Nucleus accumbens (tissue), 56 donors: ENCODE results near the gene EXOC6.

Source experiments
- DNase-seq, 56 donors: peaks; one replicate each; lab custom pipeline; 2025; lab: John Stamatoyannopoulos, UW

The EXOC6 gene

GRCh38 chr10:93074147-93074596, 225.9 kb downstream of the EXOC6 start:
- no peak for DNase-seq

DNA sequence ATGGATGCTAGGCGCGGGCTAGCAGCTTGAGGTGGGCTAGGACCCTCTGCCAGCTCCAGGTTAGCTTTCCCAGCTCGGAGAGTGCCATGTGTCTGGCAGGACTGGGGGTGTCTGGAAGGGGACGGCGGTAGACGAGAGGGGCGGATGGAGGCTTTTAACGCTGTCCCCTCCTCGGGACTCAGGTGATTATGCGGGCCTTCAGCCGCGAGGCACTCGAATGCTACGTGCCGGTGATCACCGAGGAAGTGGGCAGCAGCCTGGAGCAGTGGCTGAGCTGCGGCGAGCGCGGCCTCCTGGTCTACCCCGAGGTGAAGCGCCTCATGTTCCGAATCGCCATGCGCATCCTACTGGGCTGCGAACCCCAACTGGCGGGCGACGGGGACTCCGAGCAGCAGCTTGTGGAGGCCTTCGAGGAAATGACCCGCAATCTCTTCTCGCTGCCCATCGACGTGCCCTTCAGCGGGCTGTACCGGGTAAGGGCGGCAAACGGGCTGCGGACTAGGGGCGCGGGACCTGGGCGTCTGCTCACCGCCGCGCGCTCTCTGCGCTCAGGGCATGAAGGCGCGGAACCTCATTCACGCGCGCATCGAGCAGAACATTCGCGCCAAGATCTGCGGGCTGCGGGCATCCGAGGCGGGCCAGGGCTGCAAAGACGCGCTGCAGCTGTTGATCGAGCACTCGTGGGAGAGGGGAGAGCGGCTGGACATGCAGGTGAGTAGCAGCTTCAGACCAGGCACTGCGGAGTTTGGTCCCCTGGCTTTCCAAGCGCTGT, 226.5 kb downstream of the EXOC6 start:
- DNase-seq, result no peak

DNA sequence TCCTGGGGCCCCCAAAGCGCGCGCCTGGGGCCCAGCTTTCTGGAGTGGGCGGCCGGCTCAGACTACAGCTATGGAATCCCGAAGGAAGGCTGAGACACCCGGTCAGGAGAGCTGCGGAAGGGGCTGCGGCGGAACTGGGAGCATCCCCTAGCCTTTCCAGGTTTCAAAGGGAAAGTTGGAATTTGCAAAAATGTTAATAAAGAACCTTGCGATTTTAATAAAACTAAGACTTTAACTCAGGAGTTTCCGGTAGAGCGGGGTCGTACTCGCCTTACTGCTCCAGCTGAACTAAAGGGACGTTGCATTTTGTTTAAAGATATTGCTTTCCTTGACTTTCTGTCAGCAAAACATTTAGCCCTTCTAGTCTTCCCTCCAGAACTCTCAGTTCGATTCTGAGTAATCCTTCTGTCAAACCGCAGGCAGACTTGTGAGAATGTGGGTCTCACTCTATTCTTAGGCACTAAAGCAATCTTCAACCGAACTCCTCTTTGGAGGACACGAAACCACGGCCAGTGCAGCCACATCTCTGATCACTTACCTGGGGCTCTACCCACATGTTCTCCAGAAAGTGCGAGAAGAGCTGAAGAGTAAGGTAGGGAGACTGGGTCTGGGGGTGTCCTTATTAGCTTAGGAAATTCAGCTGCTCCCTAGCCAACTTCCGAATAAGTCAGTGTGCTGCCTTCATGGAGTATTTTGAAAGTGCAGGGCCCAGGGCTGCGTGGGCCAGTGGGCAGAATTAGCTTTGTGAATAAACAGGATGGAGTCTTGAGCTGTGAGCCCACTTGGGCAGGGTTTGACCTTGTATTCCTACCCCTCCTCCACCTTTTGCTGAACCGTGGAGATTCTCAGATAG, 227.3 kb downstream of the EXOC6 start:
- DNase-seq, result no peak

DNA sequence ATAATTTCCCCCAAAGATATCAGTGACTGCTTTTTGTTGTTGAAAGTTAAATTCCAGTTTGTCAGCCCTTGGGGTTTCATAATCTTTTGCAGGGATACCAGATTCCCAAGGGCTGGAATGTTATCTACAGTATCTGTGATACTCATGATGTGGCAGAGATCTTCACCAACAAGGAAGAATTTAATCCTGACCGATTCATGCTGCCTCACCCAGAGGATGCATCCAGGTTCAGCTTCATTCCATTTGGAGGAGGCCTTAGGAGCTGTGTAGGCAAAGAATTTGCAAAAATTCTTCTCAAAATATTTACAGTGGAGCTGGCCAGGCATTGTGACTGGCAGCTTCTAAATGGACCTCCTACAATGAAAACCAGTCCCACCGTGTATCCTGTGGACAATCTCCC, 228.6 kb downstream of the EXOC6 start:
- DNase-seq, result no peak

DNA sequence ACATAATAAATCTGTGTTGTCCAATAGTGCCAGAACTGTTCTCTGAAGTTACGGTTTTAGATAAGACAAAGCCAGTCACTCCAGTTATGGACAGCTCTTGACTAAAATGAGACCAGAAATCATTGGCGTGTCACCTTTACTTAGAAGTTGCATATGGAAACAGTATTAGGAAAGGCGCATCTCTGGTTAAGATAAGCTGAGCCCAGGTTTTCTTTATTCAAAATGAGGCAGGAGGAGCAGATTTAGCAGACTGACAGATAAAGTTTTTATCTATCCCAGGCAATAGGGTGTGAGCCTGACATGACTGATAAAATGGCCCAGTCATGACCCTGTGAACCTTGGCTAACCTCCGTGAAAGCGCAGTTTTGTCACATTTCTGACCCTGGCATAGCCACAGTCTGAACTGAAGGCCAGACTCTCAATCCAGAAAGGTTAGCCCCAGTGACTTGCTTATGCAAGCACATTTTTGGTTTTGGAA, 229.6 kb downstream of the EXOC6 start:
- no peak for DNase-seq

DNA sequence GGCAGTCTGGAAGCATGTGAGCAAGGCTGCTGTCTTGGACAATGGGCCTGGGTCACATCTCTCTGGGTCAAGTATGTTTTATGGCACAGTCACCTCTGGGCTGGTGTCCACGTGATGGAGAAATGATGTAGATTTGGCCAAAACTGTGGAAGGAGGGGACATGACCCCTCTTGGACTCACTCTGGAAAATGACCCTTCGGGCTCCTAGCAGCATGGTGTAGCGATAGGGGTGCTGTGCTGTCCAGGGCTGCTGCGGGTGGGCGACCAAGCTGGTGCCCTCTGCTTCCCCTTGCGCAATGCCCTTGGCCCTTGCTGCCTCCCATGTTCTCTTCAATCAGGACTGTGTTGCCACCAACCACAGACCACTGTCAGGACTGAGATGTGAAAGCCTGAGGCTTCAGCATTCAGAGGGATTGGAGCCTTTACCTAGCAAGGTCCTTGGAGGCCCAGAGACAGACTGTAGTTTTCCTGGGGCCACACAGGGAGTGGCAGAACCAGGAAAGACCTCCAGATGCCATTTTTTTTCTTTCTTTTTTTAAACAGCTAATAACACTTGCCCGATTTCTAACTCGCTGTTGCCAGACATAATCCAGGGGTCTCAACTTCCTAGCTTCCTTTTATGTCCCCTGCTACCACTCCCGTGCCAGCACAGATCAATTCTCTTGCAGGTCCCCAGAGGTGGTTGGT, 231.5 kb downstream of the EXOC6 start:
- DNase-seq, result no peak

GRCh38 chr10:93080350-93081046, 232.2 kb downstream of the EXOC6 start:
- peak in 27 of 56 donors; percentile 4 to 67 (median 23) for DNase-seq

GRCh38 chr10:93081318-93081717, 233.0 kb downstream of the EXOC6 start:
- no peak for DNase-seq

GRCh38 chr10:93081834-93082233, 233.5 kb downstream of the EXOC6 start:
- DNase-seq, result no peak

DNA sequence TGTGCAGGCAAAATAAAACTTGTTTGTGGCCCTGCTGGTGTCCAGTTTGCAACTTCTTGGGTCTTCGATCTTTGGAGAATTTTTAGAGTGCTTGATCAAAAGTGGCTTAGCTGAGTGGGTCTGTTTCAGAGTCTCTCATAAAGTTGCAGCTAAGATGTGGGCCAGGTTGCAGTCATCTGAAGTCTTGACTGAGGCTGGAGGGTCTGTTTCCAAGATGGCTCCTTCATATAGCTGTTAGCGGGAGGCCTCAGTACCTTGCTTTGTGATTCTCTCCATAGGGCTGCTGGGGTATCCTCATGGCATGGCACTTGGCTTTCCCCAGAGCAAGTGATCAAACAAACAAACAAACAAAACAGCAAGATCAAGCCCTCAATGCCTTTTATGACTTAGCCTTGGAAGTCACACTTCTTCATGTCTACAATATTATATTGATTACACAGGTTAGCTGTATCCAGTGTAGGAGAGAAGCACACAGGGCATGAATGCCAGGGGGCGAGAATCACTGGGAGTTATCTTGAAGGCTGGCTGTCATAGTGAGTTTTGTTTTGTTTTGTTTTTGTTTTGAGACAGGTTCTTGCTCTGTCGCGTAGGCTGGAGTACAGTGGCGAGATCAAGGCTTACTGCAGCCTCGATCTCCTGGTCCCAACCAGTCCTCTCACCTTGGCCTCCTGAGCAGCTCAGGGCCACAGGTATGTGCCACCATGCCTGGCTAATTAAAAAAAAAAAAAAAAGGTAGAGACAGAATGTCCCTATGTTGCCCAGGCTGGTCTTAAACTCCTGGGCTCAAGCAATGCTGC, 235.6 kb downstream of the EXOC6 start:
- no peak for DNase-seq

DNA sequence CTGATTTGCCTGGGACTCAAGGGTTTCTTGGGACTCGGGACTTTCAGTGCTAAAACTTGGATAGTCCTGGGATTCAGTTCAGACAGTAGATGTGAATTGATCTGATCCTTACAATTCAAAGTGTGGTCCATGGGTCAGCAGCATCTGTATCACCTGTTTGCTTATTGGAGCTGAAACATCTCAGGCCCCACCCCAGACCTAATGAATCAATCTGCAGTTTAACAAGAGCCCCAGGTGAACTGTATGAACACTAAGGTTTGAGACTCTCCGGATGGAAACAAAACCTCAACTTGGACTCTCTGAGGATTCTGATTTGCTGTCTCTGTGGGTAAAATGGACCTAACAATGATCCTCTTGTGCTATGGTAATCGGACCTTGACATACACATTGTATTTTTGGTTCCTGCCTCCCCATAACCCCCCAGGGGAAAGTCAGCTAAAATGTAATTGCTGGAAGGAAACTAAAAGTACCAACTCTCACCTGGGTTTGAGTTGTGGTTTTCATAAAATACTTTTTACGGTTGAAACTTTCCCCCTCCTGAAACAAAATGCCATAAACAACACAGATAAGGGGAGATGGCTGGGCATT, 237.0 kb downstream of the EXOC6 start:
- no peak for DNase-seq

- no peak for DNase-seq
These were observed 238.0 kb downstream of the EXOC6 start for GRCh38 chr10:93086289-93086688.

DNA sequence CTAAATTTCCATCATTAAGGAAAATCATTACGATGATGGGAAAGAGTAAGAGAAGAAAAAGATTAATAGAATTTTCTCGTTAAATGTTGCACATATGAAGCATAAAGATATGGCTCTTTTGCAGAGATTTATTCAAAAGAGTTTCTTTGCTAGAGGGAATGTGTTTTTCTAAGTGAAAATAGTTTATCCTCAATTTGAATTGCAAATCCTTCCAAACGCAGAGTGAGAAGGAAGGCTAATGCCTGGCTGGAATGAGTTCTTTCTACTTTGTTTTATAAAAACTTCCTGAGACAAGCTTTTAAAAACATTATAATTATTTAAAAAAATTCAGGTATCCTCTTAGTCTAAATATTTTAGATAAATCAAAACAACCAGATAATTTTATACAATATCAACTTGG, 239.5 kb downstream of the EXOC6 start:
- no peak for DNase-seq

DNA sequence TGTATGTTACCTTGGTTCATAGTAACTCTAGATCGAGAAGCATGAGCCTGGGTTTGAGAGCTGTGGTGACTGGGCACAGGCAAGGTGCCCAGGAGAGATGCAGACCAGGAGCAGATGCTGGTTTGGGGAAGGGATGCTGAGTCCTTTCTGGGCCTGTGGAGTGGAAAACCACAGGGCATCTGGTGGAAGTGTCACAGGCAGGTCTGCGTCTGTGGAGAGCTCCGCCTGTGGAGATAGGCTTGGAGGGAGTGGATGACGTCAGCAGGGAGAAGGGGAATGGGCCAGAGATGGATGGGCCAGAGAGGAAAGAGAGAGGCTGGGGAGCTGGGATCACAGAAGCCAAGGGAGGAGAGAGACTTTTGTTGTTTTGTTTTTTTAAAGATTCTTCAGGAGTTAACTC, 240.1 kb downstream of the EXOC6 start:
- DNase-seq, result no peak

GRCh38 chr10:93090619-93091018, 242.3 kb downstream of the EXOC6 start:
- DNase-seq, result no peak

- DNase-seq, result no peak
These were observed 243.6 kb downstream of the EXOC6 start for GRCh38 chr10:93091960-93092359.

GRCh38 chr10:93095225-93095624, 246.9 kb downstream of the EXOC6 start:
- DNase-seq, result no peak

GRCh38 chr10:93096901-93097300, 248.6 kb downstream of the EXOC6 start:
- DNase-seq, result no peak

DNA sequence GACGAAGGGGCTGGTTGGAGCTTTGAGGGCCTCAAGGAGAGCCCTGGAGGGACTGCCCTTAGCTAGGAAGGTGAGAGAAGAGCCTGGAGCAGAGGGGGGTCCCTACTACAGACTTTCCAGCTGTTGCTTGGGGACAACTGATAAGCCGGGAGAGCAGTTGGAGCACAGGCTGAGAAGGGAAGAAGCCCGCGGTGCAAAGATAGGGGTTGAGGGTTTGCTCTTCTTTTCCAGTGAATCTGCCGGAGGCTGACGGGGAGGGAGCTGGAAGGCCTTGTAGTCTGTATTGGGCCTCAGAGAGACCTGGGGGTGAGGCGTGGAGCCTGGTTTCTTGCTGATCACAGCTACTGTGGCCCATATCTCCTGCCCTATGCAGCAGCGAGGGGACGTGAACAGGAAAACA, 249.1 kb downstream of the EXOC6 start:
- no peak for DNase-seq
